GM18870 (cell line): ENCODE measurements around the gene DMRTA2.

Source experiments
- ATAC-seq: cut with Tn5 transposase; IDR thresholded peaks from one replicate; pipeline ENCODE4 v1.9.1; 2021; ENCODE audit warnings: moderate library complexity; ENCODE audit not compliant: unreplicated experiment

DMRTA2 gene

GRCh38 chr1:50424045-50424883 lies 1.0 kb upstream of the DMRTA2 start:
- no peak for ATAC-seq

- no peak for ATAC-seq
Observed at GRCh38 chr1:50423670-50424000, 392 bp upstream of the DMRTA2 start.

GRCh38 chr1:50422675-50422945 lies 633 bp downstream of the DMRTA2 start:
- ATAC-seq = no peak

GRCh38 chr1:50421768-50422674 lies 1.2 kb downstream of the DMRTA2 start:
- ATAC-seq = no peak

GRCh38 chr1:50421366-50421748 lies 1.9 kb downstream of the DMRTA2 start:
- ATAC-seq = no peak

- ATAC-seq = no peak
Observed at GRCh38 chr1:50420689-50421365, 2.4 kb downstream of the DMRTA2 start.

- no peak for ATAC-seq
Observed at GRCh38 chr1:50419907-50420677, 3.2 kb downstream of the DMRTA2 start.

- no peak for ATAC-seq
Observed at GRCh38 chr1:50419192-50419906, 3.9 kb downstream of the DMRTA2 start.

- no peak for ATAC-seq
Observed at GRCh38 chr1:50418600-50419109, 4.6 kb downstream of the DMRTA2 start.

GRCh38 chr1:50417946-50418599 lies 5.2 kb downstream of the DMRTA2 start:
- no peak for ATAC-seq

- ATAC-seq = no peak
Observed at GRCh38 chr1:50417507-50417906, 5.7 kb downstream of the DMRTA2 start.

GRCh38 chr1:50416553-50417453 lies 6.4 kb downstream of the DMRTA2 start:
- ATAC-seq = no peak

- ATAC-seq = no peak
Observed at GRCh38 chr1:50416150-50416527, 7.1 kb downstream of the DMRTA2 start.

- ATAC-seq = no peak
Observed at GRCh38 chr1:50415235-50416149, 7.8 kb downstream of the DMRTA2 start.

GRCh38 chr1:50414853-50415234 lies 8.4 kb downstream of the DMRTA2 start:
- ATAC-seq = no peak

- no peak for ATAC-seq
Observed at GRCh38 chr1:50412813-50413476, 10.3 kb downstream of the DMRTA2 start.

- no peak for ATAC-seq
Observed at GRCh38 chr1:50405814-50406213, 17.4 kb downstream of the DMRTA2 start.
